HCT116 (cell line): ENCODE results near the gene TSC22D1. TPM values are rescaled to one million over a fixed set of nuclear protein-coding genes. Genes with fewer than 3 reads are reported as not detected.

Experiments used
- ATAC-seq: fragments of 200-7000 bp; cut with Tn5 transposase; 2 replicates; pipeline ENCODE4 v1.9.1; 2020; ENCODE audit warnings: mild to moderate bottlenecking, moderate library complexity
- BruUV-seq: library from RNA; stranded (reverse); fragments of 400-500 nt; replicated peaks from 2 replicates; lab custom pipeline; 2021; lab: Mats Ljungman, UMichigan
- CTCF ChIA-PET: fragments of 300-600 bp; sonication (Branson Sonifier 250); formaldehyde crosslinking; loops from one replicate; lab custom pipeline; 2021; ENCODE audit warnings: antibody characterized with exemption; lab: Charles Lee
- POLR2A ChIA-PET: fragments of 300-600, 350-600 bp; sonication (Branson Sonifier 250); formaldehyde crosslinking; loops from one replicate; lab custom pipeline; 2021; ENCODE audit warnings: antibody characterized with exemption; lab: Charles Lee
- RAD21 ChIA-PET, 2 experiments: fragments of 300-600 bp; sonication (Branson Sonifier 250); formaldehyde crosslinking; loops; one replicate each; lab custom pipeline; 2023; ENCODE audit warnings: low total read pairs in 2 of 2; ENCODE audit not compliant: uncharacterized antibody in 2 of 2, unreplicated experiment in 2 of 2, low non-redundant PET in 1 of 2; lab: Charles Lee
- DNase-seq: peaks from one replicate; pipeline ENCODE4 v3.0.0-alpha.2; 2010; ENCODE audit warnings: low read depth, low spot score
- H2AFZ ChIP-seq: fragments of 200-600 bp; shearing (Covaris generic), sonication (generic); 2 replicates; pipeline ENCODE4 v1.6.1; 2017; ENCODE audit warnings: low read depth, mixed run types, mixed read lengths, antibody characterized with exemption, low read length; ENCODE audit not compliant: poor library complexity, severe bottlenecking
- H3K27ac ChIP-seq: 2 replicates; pipeline ENCODE4 v1.5.1; 2012; ENCODE audit warnings: low read depth, low read length
- H3K27me3 ChIP-seq: fragments of 200-600 bp; sonication (generic); 2 replicates; pipeline ENCODE4 v1.6.1; 2016; ENCODE audit warnings: mixed run types, low read length, mixed read lengths; ENCODE audit not compliant: insufficient read depth
- H3K36me3 ChIP-seq, 2 experiments: fragments of 200-500 bp in 1 of 2; fragments of 200-600 bp in 1 of 2; sonication (Bioruptor generic) in 1 of 2; sonication (generic) in 1 of 2; 2 replicates each; pipeline versions ENCODE4 v1.5.1 to v1.6.1; 2014 to 2016; ENCODE audit warnings: low read length in 2 of 2, inconsistent platforms in 1 of 2, mixed read lengths in 1 of 2, mixed run types in 1 of 2; ENCODE audit not compliant: insufficient read depth in 2 of 2, control insufficient read depth in 1 of 2
- H3K4me1 ChIP-seq, 2 experiments: fragments of 200-600 bp in 1 of 2; sonication (generic) in 1 of 2; 2 replicates each; pipeline versions ENCODE4 v1.5.1 to v1.6.1; 2012 to 2017; ENCODE audit warnings: low read length in 2 of 2, inconsistent platforms in 1 of 2, mild to moderate bottlenecking in 1 of 2, mixed read lengths in 1 of 2, mixed run types in 1 of 2, moderate library complexity in 1 of 2; ENCODE audit not compliant: insufficient read depth in 2 of 2, control insufficient read depth in 1 of 2
- H3K4me2 ChIP-seq: fragments of 200-600 bp; sonication (generic); 2 replicates; pipeline ENCODE4 v1.6.1; 2017; ENCODE audit warnings: mixed run types, low read length, mixed read lengths
- H3K4me3 ChIP-seq, 2 experiments: fragments of 200-600 bp in 1 of 2; sonication (generic) in 1 of 2; replicated peaks in 1 of 2; 2 replicates each; pipeline ENCODE4 v1.5.1; 2011 to 2016; ENCODE audit warnings: low read length in 2 of 2, control low read depth in 1 of 2, low read depth in 1 of 2, mild to moderate bottlenecking in 1 of 2, mixed read lengths in 1 of 2, mixed run types in 1 of 2
- H3K79me2 ChIP-seq: fragments of 200-600 bp; sonication (generic); 2 replicates; pipeline ENCODE4 v1.6.1; 2017; ENCODE audit warnings: mild to moderate bottlenecking, mixed run types, low read length, moderate library complexity, mixed read lengths; ENCODE audit not compliant: insufficient read depth
- H3K9ac ChIP-seq: fragments of 200-600 bp; sonication (generic); 2 replicates; pipeline ENCODE4 v1.6.1; 2016; ENCODE audit warnings: low read length, mixed read lengths
- H3K9me2 ChIP-seq: fragments of 200-600 bp; sonication (generic), shearing (Covaris generic); 2 replicates; pipeline ENCODE4 v1.6.1; 2017; ENCODE audit warnings: mixed run types, mild to moderate bottlenecking, moderate library complexity; ENCODE audit not compliant: insufficient read depth
- H3K9me3 ChIP-seq, 2 experiments: fragments of 200-500 bp in 1 of 2; fragments of 200-600 bp in 1 of 2; sonication (Bioruptor generic) in 1 of 2; sonication (generic) in 1 of 2; 2 replicates each; pipeline ENCODE4 v1.6.1; 2014 to 2017; ENCODE audit warnings: low read length in 2 of 2, mixed read lengths in 2 of 2, inconsistent platforms in 1 of 2, low read depth in 1 of 2, mild to moderate bottlenecking in 1 of 2, mixed run types in 1 of 2, moderate library complexity in 1 of 2; ENCODE audit not compliant: control insufficient read depth in 1 of 2, insufficient read depth in 1 of 2
- H4K20me1 ChIP-seq: fragments of 200-600 bp; sonication (generic), shearing (Covaris generic); 2 replicates; pipeline ENCODE4 v1.6.1; 2017; ENCODE audit warnings: mixed run types, mild to moderate bottlenecking, moderate library complexity; ENCODE audit not compliant: insufficient read depth
- CBX3 ChIP-seq: IDR thresholded peaks from 2 replicates; pipeline ENCODE4 v1.6.1; 2012; ENCODE audit warnings: low read depth
- CEBPB ChIP-seq: IDR thresholded peaks from 2 replicates; pipeline ENCODE4 v1.6.1; 2012; ENCODE audit warnings: low read depth
- CTCF ChIP-seq, 3 experiments: fragments of 200-600 bp in 1 of 3; sonication (generic) in 1 of 3; IDR thresholded peaks in 2 of 3; conservative IDR thresholded peaks in 1 of 3; 2 replicates each; pipeline ENCODE4 v1.5.1; 2012 to 2017; ENCODE audit warnings: low read depth in 2 of 3, low read length in 2 of 3, antibody characterized with exemption in 1 of 3, borderline replicate concordance in 1 of 3, control low read depth in 1 of 3, mild to moderate bottlenecking in 1 of 3, mixed read lengths in 1 of 3, mixed run types in 1 of 3, moderate library complexity in 1 of 3; ENCODE audit not compliant: insufficient read depth in 1 of 3
- EGR1 ChIP-seq: IDR thresholded peaks from 2 replicates; pipeline ENCODE4 v1.6.1; 2012; ENCODE audit warnings: low read depth
- ELF1 ChIP-seq: IDR thresholded peaks from 2 replicates; pipeline ENCODE4 v1.6.1; 2012; ENCODE audit warnings: low read depth, borderline replicate concordance
- FOSL1 ChIP-seq: IDR thresholded peaks from 2 replicates; pipeline ENCODE4 v1.6.1; 2012; ENCODE audit warnings: low read depth
- JUND ChIP-seq: IDR thresholded peaks from 2 replicates; pipeline ENCODE4 v1.6.1; 2012
- POLR2A ChIP-seq: IDR thresholded peaks from 2 replicates; pipeline ENCODE4 v1.7.0; 2011; ENCODE audit warnings: borderline replicate concordance; ENCODE audit not compliant: insufficient read depth, insufficient read length; ENCODE audit errors: extremely low read depth
- POLR2AphosphoS5 ChIP-seq: IDR thresholded peaks from 2 replicates; pipeline ENCODE4 v1.6.1; 2011; ENCODE audit warnings: mild to moderate bottlenecking, low read depth, low read length, moderate library complexity
- RAD21 ChIP-seq: IDR thresholded peaks from 2 replicates; pipeline ENCODE4 v1.6.1; 2012; ENCODE audit warnings: low read depth, mild to moderate bottlenecking
- REST ChIP-seq: IDR thresholded peaks from 2 replicates; pipeline ENCODE4 v1.6.1; 2012; ENCODE audit warnings: low read depth
- SIN3A ChIP-seq: IDR thresholded peaks from 2 replicates; pipeline ENCODE4 v1.6.1; 2012; ENCODE audit warnings: low read depth
- SP1 ChIP-seq: IDR thresholded peaks from 2 replicates; pipeline ENCODE4 v1.6.1; 2012; ENCODE audit warnings: low read depth
- SRF ChIP-seq: IDR thresholded peaks from 2 replicates; pipeline ENCODE4 v1.6.1; 2012; ENCODE audit warnings: low read depth
- TCF7L2 ChIP-seq: IDR thresholded peaks from 2 replicates; pipeline ENCODE4 v1.7.0; 2011; ENCODE audit warnings: borderline replicate concordance, inconsistent platforms; ENCODE audit not compliant: insufficient read depth, insufficient read length; ENCODE audit errors: extremely low read depth
- ZBTB33 ChIP-seq: IDR thresholded peaks from 2 replicates; pipeline ENCODE4 v1.6.1; 2011; ENCODE audit warnings: mild to moderate bottlenecking, low read length, moderate library complexity; ENCODE audit not compliant: insufficient replicate concordance; ENCODE audit errors: extremely low read depth
- ZNF274 ChIP-seq: fragments of 200-500 bp; sonication (Bioruptor generic); IDR thresholded peaks from 2 replicates; pipeline ENCODE4 v1.6.1; 2014; ENCODE audit warnings: mild to moderate bottlenecking, low read depth, low read length, inconsistent platforms
- intact Hi-C: fragments of 100-400 bp; cut with micrococcal nuclease; formaldehyde crosslinking; loops from 2 replicates; pipeline ENCODE4 v1.10.0; 2022
- total RNA-seq: library from RNA; stranded (reverse); gene quantifications from one replicate; pipeline ENCODE4 v1.2.1, GENCODE V29; 2021; ENCODE audit not compliant: unreplicated experiment
- TF ChIP-seq, protein P1 (sequence below): IDR thresholded peaks from 2 replicates; pipeline ENCODE4 v1.6.1; 2012
- TF ChIP-seq, protein P2 (sequence below): IDR thresholded peaks from 2 replicates; pipeline ENCODE4 v1.6.1; 2012

The TSC22D1 gene
- total RNA-seq, 1 experiment from 2014 or later: 268 TPM

DNA sequence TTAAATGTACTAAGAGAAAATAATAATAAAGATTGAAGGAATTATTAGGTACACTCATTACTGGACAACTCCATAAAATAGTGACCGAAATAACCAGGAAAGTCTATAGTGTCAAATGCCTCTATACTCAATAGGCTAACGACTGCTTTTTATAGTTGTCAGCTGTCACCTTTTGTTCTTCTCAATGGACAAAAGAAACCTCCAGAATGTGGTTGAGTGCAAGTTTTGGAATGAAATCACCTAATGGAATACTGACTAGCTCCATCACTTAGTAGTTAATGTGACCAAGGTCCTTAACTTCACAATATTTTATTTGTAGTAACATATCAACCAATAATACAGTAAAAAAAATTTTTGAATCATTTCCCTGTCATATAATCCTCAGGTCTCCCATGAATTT lies 18.1 kb downstream of the TSC22D1 start:
- Histone ChIP-seq H3K27ac (no peak overlapping the region), H3K27me3 (no peaks in the 10 kb centered on the region), H3K4me3 (no peak overlapping the region), H3K9me2 (no peaks in the 10 kb centered on the region), H3K9me3 (no peaks in the 10 kb centered on the region), H3K79me2 (peaks cover 19% of the 10 kb centered on the region), H3K9ac (no peak overlapping the region), H4K20me1 (no peaks in the 10 kb centered on the region), H3K36me3 (no peaks in the 10 kb centered on the region), H3K4me2 (no peak overlapping the region), H2AFZ (no peak overlapping the region), H3K4me1 (no peaks in the 10 kb centered on the region)
- BruUV-seq: no TSS peak
- intact Hi-C loops: no loop called here
- POLR2A ChIA-PET: no interaction called here
- CTCF ChIA-PET: interaction anchor here (0.6 kb wide), 1 partner anchor 752 kb away, joined by 5 read pairs; no protein-coding TSS in a partner anchor
- ATAC-seq (no peak), DNase-seq (no peak)
- TF ChIP-seq ELF1 (no peak), SRF (no peak), REST (no peak), TCF7L2 (no peak), JUND (no peak), CEBPB (no peak), ZBTB33 (no peak), SIN3A (no peak), EGR1 (no peak), ZNF274 (no peak), POLR2AphosphoS5 (no peak), POLR2A (no peak), SP1 (no peak), RAD21 (no peak), CTCF (IDR thresholded peaks at IDR 0.05 in 2 of 3, conservative IDR thresholded peaks at IDR 0.05 in 1 of 3; ENCODE audit: borderline replicate concordance in 1 of 3, insufficient read depth in 1 of 3, low read depth in 2 of 3, low read length in 2 of 3) (no peak), FOSL1 (no peak), CBX3 (no peak)
- TF ChIP-seq, protein P1, sequence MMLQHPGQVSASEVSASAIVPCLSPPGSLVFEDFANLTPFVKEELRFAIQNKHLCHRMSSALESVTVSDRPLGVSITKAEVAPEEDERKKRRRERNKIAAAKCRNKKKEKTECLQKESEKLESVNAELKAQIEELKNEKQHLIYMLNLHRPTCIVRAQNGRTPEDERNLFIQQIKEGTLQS: no peak
- TF ChIP-seq, protein P2, sequence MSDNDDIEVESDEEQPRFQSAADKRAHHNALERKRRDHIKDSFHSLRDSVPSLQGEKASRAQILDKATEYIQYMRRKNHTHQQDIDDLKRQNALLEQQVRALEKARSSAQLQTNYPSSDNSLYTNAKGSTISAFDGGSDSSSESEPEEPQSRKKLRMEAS: no peak
- RAD21 ChIA-PET: no interaction called here
